Fibroblast of the conjunctiva (primary cell): Measurements from ENCODE around the gene CNTNAP2.
A peak's percentile ranks its signal among the peaks of the same experiment; 100 is the strongest.
"Not testable (repeated sequence)": the region's sequence is repeated elsewhere in the genome, so short reads cannot be mapped to it uniquely, and the experiment has no call there.

Source experiments
- DNase-seq: peaks from one replicate; pipeline ENCODE4 v3.0.0-alpha.2; 2010; ENCODE audit warnings: low read depth

CNTNAP2 gene

DNA sequence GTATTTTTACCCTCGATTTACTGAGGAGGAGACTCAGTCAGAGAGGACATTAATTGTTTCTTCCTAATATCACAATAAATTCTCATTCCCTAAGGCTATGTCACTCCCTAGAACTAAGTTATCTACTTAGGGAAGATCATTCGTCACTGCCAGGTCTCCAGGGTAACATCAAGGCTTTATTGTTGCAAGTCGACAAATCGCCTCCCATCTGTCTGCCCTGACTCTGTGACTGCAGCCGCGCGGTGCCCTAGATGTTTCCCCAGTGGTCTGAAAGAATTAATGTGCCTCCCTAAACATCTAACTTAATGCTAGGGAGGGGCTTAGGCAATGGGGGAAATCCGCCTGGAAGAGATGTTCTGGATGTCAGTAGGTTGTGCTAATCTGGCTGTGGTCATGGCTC, 1915.2 kb downstream of the CNTNAP2 start:
- no peak for DNase-seq

DNA sequence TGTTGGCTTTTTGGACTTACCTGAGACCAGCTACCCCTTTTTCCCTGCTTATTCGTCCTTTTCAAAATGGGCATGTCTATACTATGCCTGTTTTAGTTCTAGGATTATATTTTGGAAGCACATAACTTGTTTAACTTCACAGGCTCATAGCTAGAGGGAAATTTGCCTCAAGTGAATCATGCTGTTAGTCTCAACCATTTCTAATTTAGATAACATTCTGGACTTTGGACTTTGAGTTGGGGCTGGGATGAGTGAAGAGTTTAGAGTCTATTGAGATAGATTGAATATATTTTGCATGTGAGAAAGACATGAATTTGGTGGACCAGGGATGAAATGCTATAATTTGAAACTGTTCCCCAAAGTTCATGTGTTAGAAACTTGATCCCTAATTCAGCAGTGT, 1919.3 kb downstream of the CNTNAP2 start:
- no peak for DNase-seq

DNA sequence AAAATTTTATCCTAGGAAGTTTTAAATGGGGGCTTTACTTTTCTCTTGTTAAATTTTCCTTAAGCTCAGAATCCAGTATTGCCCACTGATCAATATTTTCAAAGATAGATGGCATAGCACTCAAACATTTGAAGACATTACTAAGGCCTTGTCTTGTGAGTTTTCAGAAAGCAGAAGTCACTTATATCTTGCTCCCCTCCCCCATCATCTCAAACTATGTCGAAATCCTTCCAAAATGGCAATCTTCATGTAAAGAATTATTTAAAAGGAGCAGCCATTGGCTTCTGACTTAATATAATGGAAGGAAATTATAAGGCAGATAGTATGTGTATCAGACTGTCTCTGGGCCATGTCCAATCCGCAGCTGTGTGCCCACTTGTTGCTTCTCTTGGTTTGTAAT, 1920.4 kb downstream of the CNTNAP2 start:
- no peak for DNase-seq

DNA sequence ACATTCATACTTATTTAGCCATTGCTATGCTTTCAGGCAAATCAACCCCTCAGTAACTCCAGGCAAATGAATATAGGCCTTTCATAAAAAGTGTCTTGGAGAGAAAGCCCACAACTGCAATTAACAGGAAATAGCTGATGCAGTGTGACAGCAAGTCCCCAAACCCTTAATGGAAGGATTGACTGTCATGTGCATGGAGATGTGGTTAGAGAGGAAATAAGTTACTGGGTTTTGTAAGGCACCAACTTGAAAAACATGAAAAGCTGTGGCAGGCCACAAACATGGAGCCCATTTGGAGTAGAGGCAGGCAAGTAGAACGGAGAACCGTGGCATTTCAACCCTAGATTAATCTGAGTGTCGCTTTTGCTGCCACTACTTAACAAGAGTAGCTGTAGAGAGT, 1924.6 kb downstream of the CNTNAP2 start:
- DNase-seq: no peak

DNA sequence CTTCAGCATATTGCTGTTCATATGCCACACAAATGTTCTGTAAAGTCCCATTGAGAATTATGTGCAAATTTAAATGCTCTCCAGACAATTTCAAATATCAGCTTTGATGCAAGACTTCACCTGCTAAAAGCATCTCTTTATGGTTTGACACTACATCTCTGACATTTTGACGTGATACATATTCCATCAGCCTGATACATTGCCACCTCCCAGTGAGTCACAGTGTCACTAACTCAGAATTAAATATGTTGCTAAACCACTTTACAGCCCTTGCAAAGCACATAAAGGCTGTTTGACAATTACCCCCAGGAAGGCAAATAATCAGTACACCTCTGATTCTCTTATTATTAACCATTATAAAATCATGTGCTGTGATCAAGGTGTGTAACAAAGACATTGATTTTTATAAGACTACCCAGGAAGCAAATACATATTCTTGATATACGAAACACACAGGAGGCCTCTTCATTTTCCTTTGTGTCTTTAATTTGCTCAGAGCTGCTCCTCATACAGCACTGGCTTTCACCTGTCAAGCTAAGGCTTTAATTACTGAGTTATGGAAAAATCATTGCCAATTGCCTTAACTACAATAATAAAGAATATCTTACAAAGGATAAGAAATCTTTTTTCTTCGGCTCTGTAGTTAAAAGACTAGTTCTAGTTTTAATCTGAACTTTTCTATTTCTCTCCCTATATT, 1926.5 kb downstream of the CNTNAP2 start:
- no peak for DNase-seq

DNA sequence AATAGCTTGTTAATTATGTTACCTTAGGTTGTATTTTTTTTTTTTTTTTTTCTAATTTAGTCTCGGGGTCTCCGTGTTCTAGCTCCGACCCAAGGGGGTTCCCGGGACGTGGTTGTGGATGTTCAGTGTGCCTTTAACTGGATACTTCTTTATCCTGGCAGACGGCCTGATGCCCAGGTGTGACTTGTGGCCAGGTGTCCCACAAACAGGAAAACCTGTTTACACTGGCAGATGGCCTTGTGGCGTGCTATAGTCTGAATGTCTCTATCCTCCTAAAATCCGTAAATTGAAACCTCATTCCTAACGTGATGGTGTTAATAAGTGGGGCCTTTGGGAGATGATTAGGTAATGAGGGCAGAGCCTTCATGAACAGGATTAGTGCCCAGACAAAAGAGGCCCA, 1927.6 kb downstream of the CNTNAP2 start:
- DNase-seq: no peak

DNA sequence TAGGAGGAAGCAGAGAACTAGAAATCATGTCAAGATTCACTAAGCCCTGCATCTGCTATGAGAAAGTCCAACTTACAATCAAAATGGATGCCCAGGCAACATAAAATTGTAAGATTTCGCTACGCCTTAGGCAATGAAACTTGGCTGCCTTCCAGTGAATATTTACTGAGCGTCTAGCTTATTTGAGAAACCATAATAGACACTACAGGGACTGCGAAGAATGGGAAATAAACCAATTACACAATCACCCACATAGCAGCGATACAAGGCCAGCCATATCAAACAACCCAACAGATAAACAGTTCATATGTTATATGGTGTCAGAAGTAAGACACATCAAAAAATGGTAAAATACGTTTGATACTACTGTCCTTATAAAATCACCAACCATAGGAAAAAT, 1928.9 kb downstream of the CNTNAP2 start:
- DNase-seq: no peak

DNA sequence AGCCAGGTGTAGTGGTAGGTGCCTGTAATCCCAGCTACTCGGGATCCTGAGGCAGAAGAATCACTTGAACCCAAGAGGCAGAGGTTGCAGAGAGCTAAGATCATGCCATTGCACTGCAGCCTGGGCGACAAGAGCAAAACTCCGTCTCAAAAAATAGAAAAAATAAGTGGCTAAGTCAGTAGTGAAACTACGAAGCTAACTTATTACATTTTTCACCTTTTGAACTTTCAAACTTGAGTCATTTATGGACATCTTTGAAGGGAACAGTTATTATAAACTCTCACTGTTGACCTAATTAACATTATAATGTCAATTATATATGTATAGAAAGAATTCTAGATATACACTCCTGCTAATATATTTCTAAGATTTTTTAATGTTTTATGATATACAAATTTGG, 1932.5 kb downstream of the CNTNAP2 start:
- no peak for DNase-seq

DNA sequence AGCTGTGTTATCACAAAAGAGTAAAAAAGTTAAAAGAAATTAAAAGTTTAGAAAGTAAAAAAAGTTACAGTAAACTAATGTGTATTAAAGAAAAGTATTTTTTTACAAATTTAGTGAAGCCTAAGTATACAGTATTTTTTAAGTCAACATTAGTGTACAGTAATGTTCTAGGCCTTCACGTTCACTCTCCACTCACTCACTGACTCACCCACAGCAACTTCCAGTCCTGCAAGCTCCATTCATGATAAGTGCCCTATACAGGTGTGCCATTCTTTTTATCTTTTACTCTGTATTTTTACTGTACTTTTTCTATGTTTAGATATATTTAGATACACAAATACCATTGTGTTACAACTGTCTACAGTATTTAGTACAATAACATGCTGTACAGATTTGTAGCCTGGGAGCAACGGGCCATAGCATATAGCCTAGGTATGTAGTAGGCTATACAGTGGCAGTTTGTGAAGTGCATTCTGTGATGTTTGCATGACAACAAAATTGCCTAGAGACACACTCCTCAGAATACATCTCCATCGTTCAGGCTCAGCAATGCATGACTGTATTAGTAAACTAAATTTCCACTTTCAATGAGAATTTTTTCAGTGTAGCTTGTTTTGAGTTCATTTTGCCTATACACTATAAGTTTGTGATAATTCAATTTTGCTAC, 1934.0 kb downstream of the CNTNAP2 start:
- DNase-seq: no peak

DNA sequence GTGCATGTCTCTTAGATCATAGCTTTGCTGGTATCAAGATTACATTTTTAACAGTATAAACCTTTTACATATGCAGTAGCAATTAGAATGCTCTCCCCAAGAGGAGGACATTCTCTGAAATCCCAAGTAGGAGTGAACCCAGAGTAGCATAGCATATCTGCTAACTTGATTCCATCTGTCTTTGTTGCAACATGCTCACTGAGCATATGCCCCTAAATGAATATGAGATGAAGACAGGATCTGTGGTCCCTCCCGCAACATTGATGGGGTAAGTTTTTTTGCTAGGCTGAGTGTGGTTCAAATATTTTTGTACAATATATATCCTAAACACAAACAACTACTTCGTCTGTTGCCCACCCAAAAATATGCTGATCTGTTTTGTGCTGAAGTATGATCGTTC, 1939.8 kb downstream of the CNTNAP2 start:
- DNase-seq: no peak

DNA sequence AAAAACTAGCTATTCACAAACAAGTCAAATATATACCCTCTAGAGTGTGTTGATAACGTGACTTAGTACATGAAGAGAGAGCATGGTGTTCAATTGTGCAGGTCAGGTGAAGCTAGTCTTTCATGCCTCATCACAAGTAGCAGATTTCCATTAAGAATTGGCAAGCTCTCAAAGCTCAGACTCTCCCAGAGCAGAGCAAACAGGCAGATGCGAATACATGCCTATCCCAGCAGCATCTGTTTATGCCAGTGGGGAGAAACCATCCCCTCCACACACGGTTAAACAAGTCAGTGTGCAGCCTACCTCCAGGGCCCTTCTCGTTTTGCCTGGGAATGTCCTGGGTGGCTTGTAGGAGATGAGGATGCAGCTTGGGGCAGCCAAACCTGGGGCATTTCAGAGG, 1941.5 kb downstream of the CNTNAP2 start:
- DNase-seq: no peak

DNA sequence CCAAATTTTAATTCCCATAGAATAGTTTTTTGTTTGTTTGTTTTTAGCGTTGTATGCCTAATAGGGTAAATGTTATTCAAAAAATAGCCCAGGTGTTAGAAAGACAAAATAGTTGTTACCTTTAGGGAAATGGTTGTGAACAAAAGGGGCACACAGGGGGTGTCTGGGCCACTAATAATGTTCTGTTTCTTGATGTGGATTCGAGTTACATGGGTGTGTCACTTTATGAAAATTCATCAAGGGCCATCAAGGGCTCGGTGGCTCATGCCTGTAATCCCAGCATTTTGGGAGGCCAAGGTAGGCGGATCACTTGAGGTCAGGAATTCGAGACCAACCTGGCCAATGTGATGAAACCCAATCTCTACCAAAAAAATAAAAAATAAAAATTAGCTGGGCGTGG, 1942.2 kb downstream of the CNTNAP2 start:
- DNase-seq: no peak

DNA sequence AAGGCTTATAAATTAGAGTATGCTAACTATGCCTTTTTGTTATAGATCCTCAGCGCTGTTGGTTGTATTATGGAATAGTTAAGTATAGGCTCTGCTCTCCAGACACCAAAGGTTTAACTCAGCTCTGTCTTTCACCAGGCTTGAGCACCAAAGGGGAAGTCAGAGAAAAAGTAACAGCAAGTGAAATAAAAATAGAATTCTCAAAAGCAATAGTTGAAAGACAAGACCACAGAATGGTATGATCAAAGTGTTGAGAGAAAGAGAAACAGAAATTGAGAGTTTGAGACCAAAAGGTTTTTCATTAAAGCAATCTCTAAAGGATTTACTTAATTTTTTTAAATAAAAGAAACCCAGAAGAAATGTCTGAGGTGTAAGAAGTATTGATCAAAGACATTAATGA, 1944.1 kb downstream of the CNTNAP2 start:
- no peak for DNase-seq

DNA sequence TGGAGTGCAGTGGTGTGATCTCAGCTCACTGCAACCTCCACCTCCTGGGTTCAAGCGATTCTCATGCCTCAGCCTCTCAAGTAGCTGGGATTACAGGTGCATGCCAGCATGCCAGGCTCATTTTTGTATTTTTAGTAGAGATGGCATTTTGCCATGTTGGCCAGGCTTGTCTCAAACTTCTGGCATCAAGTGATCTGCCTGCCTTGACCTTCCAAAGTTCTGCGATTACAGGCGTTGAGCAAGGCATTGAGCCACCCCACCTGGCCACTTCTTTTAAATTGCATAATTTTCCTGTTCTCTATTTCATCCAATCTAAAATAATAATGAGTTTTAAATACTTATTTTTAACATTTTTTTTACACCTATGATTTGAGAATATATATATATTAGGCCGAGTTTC, 1961.5 kb downstream of the CNTNAP2 start:
- DNase-seq: not testable (repeated sequence)

DNA sequence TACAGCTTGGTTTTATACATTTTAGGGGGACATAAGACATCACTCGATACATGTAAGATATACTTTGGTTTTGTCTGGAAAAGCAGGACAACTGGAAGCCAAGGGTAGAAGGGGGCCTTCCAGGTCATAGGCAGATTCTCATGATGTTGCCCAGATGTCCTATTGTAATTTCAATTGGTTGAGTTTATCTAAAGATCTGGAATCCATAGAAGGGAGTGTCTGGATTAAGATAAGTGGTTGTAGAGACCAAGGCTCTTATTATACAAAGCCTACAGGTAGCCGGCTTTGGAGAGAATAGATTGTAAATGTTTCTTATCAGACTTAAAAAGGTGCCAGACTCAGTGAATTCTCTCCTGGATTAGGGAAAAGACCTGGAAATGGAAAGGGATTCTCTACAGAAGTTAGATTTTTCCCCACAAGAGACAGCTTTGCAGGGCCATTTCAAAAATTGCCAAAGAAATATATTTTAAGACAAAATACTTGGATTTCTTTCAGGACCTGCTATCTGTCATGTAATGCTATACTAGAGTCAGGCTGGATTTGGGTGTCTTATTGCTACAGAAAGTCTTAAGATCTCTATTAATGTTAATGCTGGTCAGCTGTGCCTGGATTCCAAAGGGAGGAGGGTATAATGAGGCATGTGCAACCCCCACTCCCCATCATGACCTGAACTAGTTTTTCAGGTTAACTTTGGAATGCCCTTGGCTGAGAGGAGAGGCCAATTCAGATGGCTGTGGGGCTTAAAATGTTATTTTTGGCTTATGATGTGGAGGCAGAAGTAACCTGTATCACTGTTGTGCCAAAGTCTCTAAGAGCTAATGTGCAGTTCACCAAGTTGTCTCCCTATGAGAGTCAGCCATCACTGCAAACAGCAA, 1962.8 kb downstream of the CNTNAP2 start:
- DNase-seq: no peak

DNA sequence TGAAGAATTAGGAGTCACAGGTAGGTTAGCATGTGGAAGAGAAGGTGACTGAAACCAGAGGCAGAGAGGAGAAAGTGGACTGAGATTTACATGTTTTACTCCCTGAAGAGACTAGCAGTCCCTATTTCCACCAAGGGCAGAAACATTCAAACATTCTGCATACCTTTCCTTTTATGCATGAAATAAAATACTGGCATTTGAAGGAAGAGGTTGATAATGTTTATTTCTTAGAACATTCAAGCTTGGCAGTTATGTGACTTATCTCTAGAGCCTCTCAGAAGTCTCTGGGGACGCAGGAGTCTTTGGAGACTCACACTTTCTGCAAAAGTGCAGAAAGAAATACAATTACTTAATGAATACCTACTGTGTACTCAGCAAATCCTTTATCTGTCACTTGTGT, 1966.8 kb downstream of the CNTNAP2 start:
- no peak for DNase-seq

DNA sequence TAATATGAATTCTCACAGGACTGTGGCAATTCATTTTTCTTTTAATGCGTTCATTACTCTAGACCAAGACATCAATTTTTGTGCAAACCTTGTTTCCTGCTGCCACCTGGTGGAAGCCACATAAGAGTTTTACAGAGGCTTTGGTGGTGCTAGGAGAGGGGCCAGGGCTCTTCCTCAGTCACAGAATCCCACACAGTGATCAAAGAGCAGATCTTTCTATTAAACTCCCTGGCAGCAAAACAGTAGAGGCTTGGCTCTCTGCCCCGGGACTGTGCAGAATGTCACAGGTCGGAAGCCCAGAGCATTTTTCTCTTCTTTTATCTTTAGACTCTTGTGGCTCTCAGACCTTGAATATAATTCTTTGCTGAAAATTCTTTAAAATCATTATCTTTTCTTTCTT, 1967.5 kb downstream of the CNTNAP2 start:
- DNase-seq: peak; percentile 34

DNA sequence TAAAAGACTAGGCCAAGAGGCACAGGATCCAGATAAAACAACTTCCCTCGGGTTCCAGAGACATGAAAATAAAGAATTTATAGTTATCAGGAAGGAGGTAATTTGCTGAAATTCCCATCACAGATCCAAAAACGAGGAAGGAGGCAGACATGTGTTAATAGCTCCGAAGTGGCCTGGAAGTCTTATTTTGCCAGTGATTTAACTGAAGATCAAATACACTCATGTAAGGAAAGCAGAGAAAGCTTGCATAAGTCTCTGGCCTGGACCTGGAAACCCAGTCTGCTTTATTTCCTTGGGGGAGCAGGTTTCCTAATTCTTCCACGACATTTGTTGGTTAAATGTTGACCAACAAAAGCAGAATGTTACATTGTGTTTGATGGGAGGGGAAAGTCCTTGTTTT, 1975.3 kb downstream of the CNTNAP2 start:
- no peak for DNase-seq

DNA sequence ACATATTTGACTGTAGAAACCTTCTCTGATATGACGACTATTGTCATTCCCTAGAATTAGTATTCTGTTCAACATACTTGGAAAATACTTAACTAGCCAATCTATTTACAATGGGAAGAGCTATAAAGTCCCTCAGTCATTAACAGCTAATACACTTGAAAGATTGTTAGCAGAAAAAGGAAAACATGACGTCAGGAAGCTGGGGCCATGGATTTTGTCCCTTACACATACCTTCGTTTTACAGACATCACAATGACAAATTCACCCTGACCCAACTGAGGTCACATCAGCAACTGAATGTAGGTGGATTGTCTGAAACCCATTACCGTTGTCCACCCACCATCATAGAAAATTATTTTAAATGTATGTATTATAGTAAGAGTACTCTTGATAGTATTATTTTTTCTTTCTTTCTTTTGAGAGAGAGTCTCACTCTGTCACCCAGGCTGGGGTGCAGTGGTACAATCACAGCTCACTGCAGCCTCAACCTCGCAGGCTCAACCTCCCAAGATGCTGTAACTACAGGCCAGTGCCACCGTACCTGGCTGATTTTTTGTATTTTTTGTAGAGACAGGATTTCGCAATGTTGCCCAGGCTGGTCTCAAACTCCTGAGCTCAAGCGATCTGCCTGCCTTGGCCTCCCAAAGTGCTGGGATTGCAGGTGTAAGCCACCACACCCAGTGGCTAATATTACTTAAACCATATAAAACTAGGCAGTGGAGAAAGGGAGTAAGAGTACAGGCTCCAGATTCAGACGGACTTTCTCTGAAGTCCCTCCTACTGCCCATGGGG, 1977.0 kb downstream of the CNTNAP2 start:
- DNase-seq: no peak

DNA sequence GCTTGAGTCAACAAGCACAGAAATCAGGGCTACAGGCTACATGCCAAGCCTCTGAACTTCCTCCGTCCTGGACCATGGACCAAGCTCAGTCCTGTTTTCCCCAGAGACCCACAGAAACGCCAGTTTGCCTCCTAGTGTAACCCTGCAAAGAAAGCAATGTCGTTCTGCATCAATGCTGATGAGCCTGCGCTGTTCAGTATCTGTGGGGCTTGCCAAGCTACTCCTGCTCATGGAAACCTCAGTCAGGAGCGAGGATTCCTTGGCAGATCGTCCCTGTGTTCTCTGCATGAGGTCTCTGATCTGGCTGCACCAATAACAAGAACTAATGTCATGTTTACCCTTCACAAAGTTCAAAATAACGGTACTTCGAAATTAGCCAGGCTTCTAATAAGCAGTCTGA, 1978.5 kb downstream of the CNTNAP2 start:
- no peak for DNase-seq

DNA sequence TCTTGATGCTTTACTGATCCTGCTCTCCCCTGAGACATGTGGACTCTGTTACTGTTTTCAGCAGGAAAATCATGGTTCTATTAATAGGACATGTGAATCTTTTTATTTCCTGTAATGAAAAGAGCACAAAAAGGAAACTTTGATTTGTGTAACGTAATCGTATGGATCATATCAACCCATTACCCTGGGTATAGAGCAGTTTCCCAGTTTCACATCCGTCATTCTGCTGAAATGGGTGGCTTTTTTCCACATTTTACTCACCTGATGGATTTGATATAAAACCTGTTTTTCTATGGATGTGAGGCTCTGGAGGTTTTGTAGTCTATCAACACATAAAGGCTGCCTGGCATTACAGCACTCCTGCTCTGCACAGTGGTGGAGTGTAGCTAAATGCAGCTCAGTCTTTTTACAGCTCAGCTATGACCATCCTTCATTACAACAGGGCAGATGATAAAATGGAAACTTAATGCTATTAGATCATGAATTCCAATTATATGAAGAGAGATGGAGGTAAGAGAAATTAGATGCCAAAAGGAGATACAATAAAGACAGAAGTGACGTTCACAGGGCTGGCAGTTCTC, 1987.6 kb downstream of the CNTNAP2 start:
- no peak for DNase-seq

DNA sequence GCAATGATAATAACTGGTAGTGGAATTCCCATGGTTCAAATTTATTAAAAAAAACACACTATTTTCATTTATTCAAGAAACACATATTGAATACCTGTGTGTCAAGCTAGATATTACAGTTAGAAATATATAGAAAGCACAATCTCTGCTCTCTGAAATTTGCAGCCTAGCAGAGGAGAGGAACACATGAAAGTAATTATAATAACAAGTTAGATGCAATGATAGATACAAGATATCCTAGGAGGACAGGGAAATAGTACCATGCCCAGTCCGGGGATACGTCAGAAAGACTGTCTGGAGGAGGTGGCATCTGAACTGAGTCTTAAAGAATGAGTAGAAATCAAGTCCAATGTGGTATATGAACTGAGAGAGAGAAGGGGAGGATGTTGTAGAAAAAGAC, 1988.3 kb downstream of the CNTNAP2 start:
- no peak for DNase-seq
